DND-41 (cell line): ENCODE results near the gene TNS3.

Experiments
- ATAC-seq: fragments of 200-7000 bp; cut with Tn5 transposase; 3 replicates; pipeline ENCODE4 v1.9.1; 2021; ENCODE audit warnings: low read depth; ENCODE audit not compliant: insufficient read depth
- DNase-seq: peaks from one replicate; pipeline ENCODE4 v3.0.0-alpha.2; 2020
- H2AFZ ChIP-seq: 2 replicates; pipeline ENCODE4 v1.6.0; 2012; ENCODE audit warnings: low read depth, low read length
- H3K27ac ChIP-seq: 2 replicates; pipeline ENCODE4 v1.5.1; 2012; ENCODE audit warnings: low read length, inconsistent platforms
- H3K27me3 ChIP-seq: fragments of 200-600 bp; sonication (generic); 2 replicates; pipeline ENCODE4 v1.6.0; 2012; ENCODE audit warnings: low read length, mild to moderate bottlenecking, inconsistent platforms; ENCODE audit not compliant: insufficient read depth, poor library complexity
- H3K36me3 ChIP-seq: 2 replicates; pipeline ENCODE4 v1.5.1; 2012; ENCODE audit warnings: low read length, inconsistent platforms; ENCODE audit not compliant: insufficient read depth
- H3K4me1 ChIP-seq: 2 replicates; pipeline ENCODE4 v1.5.1; 2012; ENCODE audit warnings: mild to moderate bottlenecking, low read length; ENCODE audit not compliant: insufficient read depth
- H3K4me2 ChIP-seq: 2 replicates; pipeline ENCODE4 v1.6.0; 2012; ENCODE audit warnings: mild to moderate bottlenecking, moderate library complexity, low read length, inconsistent platforms; ENCODE audit not compliant: insufficient read depth
- H3K4me3 ChIP-seq, 2 experiments: fragments of 200-600 bp in 1 of 2; shearing (Covaris generic) in 1 of 2; 2 replicates each; pipeline ENCODE4 v1.5.1; 2012 to 2016; ENCODE audit warnings: inconsistent platforms in 2 of 2, low read length in 2 of 2, mild to moderate bottlenecking in 2 of 2, low read depth in 1 of 2, moderate library complexity in 1 of 2
- H3K79me2 ChIP-seq: 2 replicates; pipeline ENCODE4 v1.6.0; 2012; ENCODE audit warnings: low read length, inconsistent platforms; ENCODE audit not compliant: insufficient read depth
- H3K9ac ChIP-seq: 2 replicates; pipeline ENCODE4 v1.6.0; 2012; ENCODE audit warnings: low read depth, mild to moderate bottlenecking, inconsistent platforms, low read length, moderate library complexity
- H3K9me3 ChIP-seq: 2 replicates; pipeline ENCODE4 v1.5.1; 2012; ENCODE audit warnings: low read length, moderate library complexity, mild to moderate bottlenecking, inconsistent platforms; ENCODE audit not compliant: insufficient read depth, severe bottlenecking
- H4K20me1 ChIP-seq: 2 replicates; pipeline ENCODE4 v1.6.0; 2012; ENCODE audit warnings: low read length; ENCODE audit not compliant: insufficient read depth
- CTCF ChIP-seq: IDR thresholded peaks from 2 replicates; pipeline ENCODE4 v1.5.1; 2012; ENCODE audit warnings: borderline replicate concordance, low read length, moderate library complexity, mild to moderate bottlenecking; ENCODE audit not compliant: poor library complexity, severe bottlenecking; ENCODE audit errors: extremely low read depth
- EZH2 ChIP-seq: IDR thresholded peaks from 3 replicates; pipeline ENCODE4 v1.6.1; 2012; ENCODE audit warnings: borderline replicate concordance, low read depth, mild to moderate bottlenecking, moderate library complexity, low read length, inconsistent platforms; ENCODE audit not compliant: severe bottlenecking

The TNS3 gene

GRCh38 chr7:47514367-47514766, 67.5 kb downstream of the TNS3 start:
- H3K27ac ChIP-seq = no peak overlapping the region
- no peaks in the 10 kb centered on the region for H3K4me1 ChIP-seq
- DNase-seq (no peak), ATAC-seq (no peak)
- no peaks in the 10 kb centered on the region for H4K20me1 ChIP-seq
- no peak overlapping the region for H3K4me2 ChIP-seq
- H3K4me3 ChIP-seq = no peak overlapping the region
- TF ChIP-seq EZH2 (no peak), CTCF (no peak)
- H3K9ac ChIP-seq = no peak overlapping the region
- no peaks in the 10 kb centered on the region for H3K27me3 ChIP-seq
- no peaks in the 10 kb centered on the region for H3K79me2 ChIP-seq
- H3K9me3 ChIP-seq = peaks cover 3% of the 10 kb centered on the region
- H2AFZ ChIP-seq = no peak overlapping the region
- H3K36me3 ChIP-seq = no peaks in the 10 kb centered on the region

- no peak overlapping the region for H2AFZ ChIP-seq
- H4K20me1 ChIP-seq = no peaks in the 10 kb centered on the region
- no peak overlapping the region for H3K9ac ChIP-seq
- H3K79me2 ChIP-seq = no peaks in the 10 kb centered on the region
- H3K4me2 ChIP-seq = no peak overlapping the region
- TF ChIP-seq CTCF = no peak
- TF ChIP-seq EZH2 = no peak
- ATAC-seq (no peak), DNase-seq (no peak)
- H3K4me1 ChIP-seq = no peaks in the 10 kb centered on the region
- no peak overlapping the region for H3K27ac ChIP-seq
- no peaks in the 10 kb centered on the region for H3K27me3 ChIP-seq
- peaks cover 3% of the 10 kb centered on the region for H3K9me3 ChIP-seq
- H3K4me3 ChIP-seq = no peak overlapping the region
- no peaks in the 10 kb centered on the region for H3K36me3 ChIP-seq
Measured at GRCh38 chr7:47513741-47514241, 68.1 kb downstream of the TNS3 start.

- no peak for DNase-seq
- Histone ChIP-seq H3K79me2 (no peaks in the 10 kb centered on the region), H3K27me3 (no peaks in the 10 kb centered on the region), H3K27ac (no peak overlapping the region), H3K4me3 (no peak overlapping the region), H3K4me2 (no peak overlapping the region), H3K36me3 (no peaks in the 10 kb centered on the region), H2AFZ (no peak overlapping the region), H4K20me1 (no peaks in the 10 kb centered on the region), H3K9me3 (peaks cover 4% of the 10 kb centered on the region), H3K4me1 (no peaks in the 10 kb centered on the region), H3K9ac (no peak overlapping the region)
- no peak for TF ChIP-seq EZH2
- TF ChIP-seq CTCF = no peak
- no peak for ATAC-seq
Measured at GRCh38 chr7:47512481-47513176, 69.3 kb downstream of the TNS3 start.
